DND-41 (cell line): ENCODE data around the gene HSBP1L1.

Source experiments
- ATAC-seq: fragments of 200-7000 bp; cut with Tn5 transposase; 3 replicates; pipeline ENCODE4 v1.9.1; 2021; ENCODE audit warnings: low read depth; ENCODE audit not compliant: insufficient read depth
- DNase-seq: peaks from one replicate; pipeline ENCODE4 v3.0.0-alpha.2; 2020
- H2AFZ ChIP-seq: 2 replicates; pipeline ENCODE4 v1.6.0; 2012; ENCODE audit warnings: low read depth, low read length
- H3K27ac ChIP-seq: 2 replicates; pipeline ENCODE4 v1.5.1; 2012; ENCODE audit warnings: low read length, inconsistent platforms
- H3K27me3 ChIP-seq: fragments of 200-600 bp; sonication (generic); 2 replicates; pipeline ENCODE4 v1.6.0; 2012; ENCODE audit warnings: low read length, mild to moderate bottlenecking, inconsistent platforms; ENCODE audit not compliant: insufficient read depth, poor library complexity
- H3K36me3 ChIP-seq: 2 replicates; pipeline ENCODE4 v1.5.1; 2012; ENCODE audit warnings: low read length, inconsistent platforms; ENCODE audit not compliant: insufficient read depth
- H3K4me1 ChIP-seq: 2 replicates; pipeline ENCODE4 v1.5.1; 2012; ENCODE audit warnings: mild to moderate bottlenecking, low read length; ENCODE audit not compliant: insufficient read depth
- H3K4me2 ChIP-seq: 2 replicates; pipeline ENCODE4 v1.6.0; 2012; ENCODE audit warnings: mild to moderate bottlenecking, moderate library complexity, low read length, inconsistent platforms; ENCODE audit not compliant: insufficient read depth
- H3K4me3 ChIP-seq, 2 experiments: fragments of 200-600 bp in 1 of 2; shearing (Covaris generic) in 1 of 2; 2 replicates each; pipeline ENCODE4 v1.5.1; 2012 to 2016; ENCODE audit warnings: inconsistent platforms in 2 of 2, low read length in 2 of 2, mild to moderate bottlenecking in 2 of 2, low read depth in 1 of 2, moderate library complexity in 1 of 2
- H3K79me2 ChIP-seq: 2 replicates; pipeline ENCODE4 v1.6.0; 2012; ENCODE audit warnings: low read length, inconsistent platforms; ENCODE audit not compliant: insufficient read depth
- H3K9ac ChIP-seq: 2 replicates; pipeline ENCODE4 v1.6.0; 2012; ENCODE audit warnings: low read depth, mild to moderate bottlenecking, inconsistent platforms, low read length, moderate library complexity
- H3K9me3 ChIP-seq: 2 replicates; pipeline ENCODE4 v1.5.1; 2012; ENCODE audit warnings: low read length, moderate library complexity, mild to moderate bottlenecking, inconsistent platforms; ENCODE audit not compliant: insufficient read depth, severe bottlenecking
- H4K20me1 ChIP-seq: 2 replicates; pipeline ENCODE4 v1.6.0; 2012; ENCODE audit warnings: low read length; ENCODE audit not compliant: insufficient read depth
- EZH2 ChIP-seq: IDR thresholded peaks from 3 replicates; pipeline ENCODE4 v1.6.1; 2012; ENCODE audit warnings: borderline replicate concordance, low read depth, mild to moderate bottlenecking, moderate library complexity, low read length, inconsistent platforms; ENCODE audit not compliant: severe bottlenecking
- TF ChIP-seq, protein P1 (sequence below): IDR thresholded peaks from 2 replicates; pipeline ENCODE4 v1.5.1; 2012; ENCODE audit warnings: borderline replicate concordance, low read length, moderate library complexity, mild to moderate bottlenecking; ENCODE audit not compliant: poor library complexity, severe bottlenecking; ENCODE audit errors: extremely low read depth

The HSBP1L1 gene

DNA sequence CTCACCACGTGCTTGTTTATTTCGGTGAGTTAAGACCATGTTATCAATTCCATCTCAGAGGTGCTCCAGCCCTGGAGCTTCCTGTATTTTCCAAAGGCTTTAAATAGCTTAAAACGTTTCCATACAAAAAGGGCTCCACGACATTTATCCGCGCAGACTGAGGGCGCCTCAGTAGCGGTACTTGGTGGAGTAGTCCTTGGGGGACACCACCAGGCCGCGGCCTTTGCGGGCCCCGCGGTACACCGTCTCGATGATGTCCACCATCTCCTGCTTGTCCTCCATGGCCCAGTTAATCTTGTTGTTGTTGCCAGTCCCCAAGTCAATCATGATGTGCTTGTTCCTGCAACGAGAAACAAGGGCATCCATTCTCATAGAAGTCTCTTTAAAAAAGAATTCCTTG lies 9.1 kb downstream of the HSBP1L1 start:
- DNase-seq (no peak), ATAC-seq (no peak)
- Histone ChIP-seq H3K27me3 (no peaks in the 10 kb centered on the region), H3K4me3 (no peak overlapping the region), H3K9me3 (no peaks in the 10 kb centered on the region), H3K36me3 (peaks cover 88% of the 10 kb centered on the region), H3K4me1 (no peaks in the 10 kb centered on the region), H3K9ac (no peak overlapping the region), H3K4me2 (no peak overlapping the region), H3K79me2 (peaks cover 74% of the 10 kb centered on the region), H3K27ac (no peak overlapping the region), H4K20me1 (peaks cover 80% of the 10 kb centered on the region), H2AFZ (no peak overlapping the region)
- no peak for TF ChIP-seq EZH2
- TF ChIP-seq, protein P1, sequence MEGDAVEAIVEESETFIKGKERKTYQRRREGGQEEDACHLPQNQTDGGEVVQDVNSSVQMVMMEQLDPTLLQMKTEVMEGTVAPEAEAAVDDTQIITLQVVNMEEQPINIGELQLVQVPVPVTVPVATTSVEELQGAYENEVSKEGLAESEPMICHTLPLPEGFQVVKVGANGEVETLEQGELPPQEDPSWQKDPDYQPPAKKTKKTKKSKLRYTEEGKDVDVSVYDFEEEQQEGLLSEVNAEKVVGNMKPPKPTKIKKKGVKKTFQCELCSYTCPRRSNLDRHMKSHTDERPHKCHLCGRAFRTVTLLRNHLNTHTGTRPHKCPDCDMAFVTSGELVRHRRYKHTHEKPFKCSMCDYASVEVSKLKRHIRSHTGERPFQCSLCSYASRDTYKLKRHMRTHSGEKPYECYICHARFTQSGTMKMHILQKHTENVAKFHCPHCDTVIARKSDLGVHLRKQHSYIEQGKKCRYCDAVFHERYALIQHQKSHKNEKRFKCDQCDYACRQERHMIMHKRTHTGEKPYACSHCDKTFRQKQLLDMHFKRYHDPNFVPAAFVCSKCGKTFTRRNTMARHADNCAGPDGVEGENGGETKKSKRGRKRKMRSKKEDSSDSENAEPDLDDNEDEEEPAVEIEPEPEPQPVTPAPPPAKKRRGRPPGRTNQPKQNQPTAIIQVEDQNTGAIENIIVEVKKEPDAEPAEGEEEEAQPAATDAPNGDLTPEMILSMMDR: no peak

- Histone ChIP-seq H3K9me3 (no peaks in the 10 kb centered on the region), H3K79me2 (peaks cover 81% of the 10 kb centered on the region), H3K36me3 (peaks cover 94% of the 10 kb centered on the region), H3K4me3 (no peak overlapping the region), H4K20me1 (peaks cover 85% of the 10 kb centered on the region), H3K4me1 (no peaks in the 10 kb centered on the region), H2AFZ (no peak overlapping the region), H3K27me3 (no peaks in the 10 kb centered on the region), H3K9ac (no peak overlapping the region), H3K4me2 (no peak overlapping the region), H3K27ac (no peak overlapping the region)
- ATAC-seq: no peak
- no peak for TF ChIP-seq EZH2
- TF ChIP-seq, protein P1: no peak
- no peak for DNase-seq
Measured at GRCh38 chr18:79974025-79974654, 9.7 kb downstream of the HSBP1L1 start.

DNA sequence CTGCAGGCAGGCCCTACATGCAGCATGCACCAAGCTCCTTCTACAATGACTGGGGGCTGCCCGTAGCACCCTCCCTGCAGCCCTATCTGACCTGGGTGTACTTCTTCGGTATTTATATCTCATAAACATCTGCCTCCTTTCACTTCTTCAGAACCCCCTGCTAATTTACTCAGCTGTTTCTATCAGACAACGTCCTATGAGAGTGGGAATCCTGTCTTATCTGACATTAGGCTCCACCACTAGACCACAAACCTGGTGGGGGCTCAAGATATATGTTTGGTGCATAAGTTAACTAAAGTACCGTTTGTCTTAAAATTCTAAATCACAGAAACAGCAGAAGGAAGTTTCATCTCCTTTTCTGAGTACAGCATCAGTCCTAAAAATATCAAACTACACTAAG lies 10.6 kb downstream of the HSBP1L1 start:
- Histone ChIP-seq H3K9ac (no peak overlapping the region), H2AFZ (no peak overlapping the region), H3K4me3 (no peak overlapping the region), H3K27ac (no peak overlapping the region), H3K9me3 (no peaks in the 10 kb centered on the region), H3K27me3 (no peaks in the 10 kb centered on the region), H3K4me1 (no peaks in the 10 kb centered on the region), H3K79me2 (peaks cover 90% of the 10 kb centered on the region), H4K20me1 (peaks cover 91% of the 10 kb centered on the region), H3K36me3 (peaks cover 95% of the 10 kb centered on the region), H3K4me2 (no peak overlapping the region)
- TF ChIP-seq, protein P1: no peak
- no peak for TF ChIP-seq EZH2
- ATAC-seq (no peak), DNase-seq (no peak)
